ENCODE measurements around the gene XPNPEP2.

- TF ChIP-seq EZH2 (IDR thresholded peaks at IDR 0.05) (no peak), POLR2AphosphoS5 (IDR thresholded peaks at IDR 0.05; ENCODE audit: borderline replicate concordance, low read depth, low read length) (no peak), FOXP2 (optimal IDR thresholded peaks at IDR 0.05; ENCODE audit: control extremely low read depth, extremely low read length, insufficient read depth) (no peak)
Observed at GRCh38 chrX:129694805-129695204, 44.0 kb upstream of the XPNPEP2 start.
